Activated CD8-positive, alpha-beta memory T cell treated with anti-CD3 and anti-CD28 coated beads, Interleukin-2, amount 50 U/mL, for 24 hours (primary cell): ENCODE results near the gene LARP1.
"Not testable (repeated sequence)": the region's sequence is repeated elsewhere in the genome, so short reads cannot be mapped to it uniquely, and the experiment has no call there.

Source experiments
- DNase-seq: peaks from one replicate; pipeline ENCODE4 v3.0.0-alpha.2; 2020; ENCODE audit errors: extremely low read depth

LARP1 gene

DNA sequence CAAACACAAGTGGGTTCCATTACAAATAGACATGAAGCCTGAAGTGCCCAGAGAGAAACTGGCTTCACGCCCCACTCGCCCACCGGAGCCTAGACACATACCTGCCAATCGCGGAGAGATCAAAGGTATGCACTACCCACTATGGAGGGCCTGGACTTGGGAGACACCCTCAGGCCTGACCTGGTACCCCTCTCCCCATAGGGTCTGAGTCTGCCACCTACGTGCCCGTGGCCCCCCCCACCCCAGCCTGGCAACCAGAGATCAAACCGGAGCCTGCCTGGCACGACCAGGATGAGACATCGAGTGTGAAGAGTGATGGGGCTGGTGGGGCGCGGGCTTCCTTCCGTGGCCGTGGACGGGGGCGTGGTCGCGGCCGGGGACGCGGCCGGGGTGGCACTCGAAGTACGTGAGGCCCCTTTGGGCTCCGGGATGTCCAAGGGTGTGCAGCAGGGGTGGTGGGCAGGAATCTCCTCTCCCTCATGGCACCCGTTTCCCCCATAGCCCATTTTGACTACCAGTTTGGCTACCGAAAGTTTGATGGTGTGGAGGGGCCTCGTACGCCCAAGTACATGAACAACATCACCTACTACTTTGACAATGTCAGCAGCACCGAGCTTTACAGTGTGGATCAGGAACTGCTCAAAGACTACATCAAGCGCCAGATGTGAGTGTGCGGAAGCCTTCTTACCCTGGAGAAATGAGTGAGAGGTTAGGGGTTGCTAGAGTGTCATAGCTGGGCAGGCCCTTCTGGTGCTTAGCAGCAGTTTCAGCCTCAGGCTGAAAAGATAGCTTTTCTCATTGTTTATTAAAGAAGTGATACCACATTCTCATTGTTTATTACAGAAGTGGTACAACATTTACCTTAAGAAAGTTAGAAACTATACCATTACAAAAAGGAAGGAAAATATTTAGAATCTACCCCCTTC, 38.7 kb downstream of the LARP1 start:
- DNase-seq, result no peak

DNA sequence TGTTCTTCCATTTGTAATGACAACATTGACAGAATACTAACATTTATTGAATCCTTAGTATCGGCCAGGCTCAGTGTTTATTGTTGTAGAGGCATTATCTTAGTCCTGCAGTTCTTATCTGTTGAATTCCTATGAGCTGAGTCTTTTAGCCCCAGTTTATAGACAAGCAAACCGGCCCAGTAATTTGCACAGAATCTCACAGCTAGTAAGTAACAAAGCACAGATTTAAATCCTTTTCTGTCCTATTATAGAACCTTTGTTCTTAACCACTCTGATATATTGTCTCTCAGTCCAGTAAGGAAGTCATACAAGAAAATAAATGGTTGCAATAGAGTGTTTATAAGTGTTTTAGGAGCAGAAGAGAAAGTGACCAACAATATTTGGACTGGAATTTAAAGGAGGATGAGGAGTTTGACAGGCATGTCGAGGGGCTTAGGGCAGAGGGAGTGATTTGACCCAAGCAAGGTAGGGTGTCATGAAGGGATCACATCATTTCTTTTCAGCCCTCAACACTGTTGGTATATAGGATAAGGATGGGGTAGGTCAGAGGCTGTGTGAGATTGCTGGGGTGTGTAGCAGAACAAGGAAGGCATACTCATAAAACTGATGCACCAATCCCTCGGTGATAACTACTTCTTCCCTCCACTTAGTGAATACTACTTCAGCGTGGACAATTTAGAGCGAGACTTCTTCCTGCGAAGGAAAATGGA, 39.5 kb downstream of the LARP1 start:
- no peak for DNase-seq

- no peak for DNase-seq
Measured at GRCh38 chr5:154795235-154795596, 40.0 kb downstream of the LARP1 start.

DNA sequence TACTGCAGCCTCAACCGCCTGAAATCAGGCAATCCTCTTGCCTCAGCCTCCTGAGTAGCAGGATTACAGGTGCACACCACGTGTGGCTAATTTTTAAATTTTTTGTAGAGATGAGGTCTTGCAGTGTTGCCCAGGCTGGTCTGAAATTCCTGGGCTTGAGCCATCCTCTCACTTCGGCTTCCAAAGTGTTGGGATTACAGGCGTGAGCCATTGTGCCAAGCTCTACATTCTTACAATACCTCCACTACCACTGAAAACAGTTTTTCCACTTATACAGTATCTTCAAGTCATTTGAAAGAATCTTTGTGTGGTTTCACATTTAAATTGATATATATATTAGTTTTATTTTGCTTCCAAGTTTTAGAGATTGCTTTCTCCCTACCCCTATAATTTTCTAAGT, 42.6 kb downstream of the LARP1 start:
- no peak for DNase-seq

- DNase-seq, result no peak
Measured at GRCh38 chr5:154800582-154800981, 45.4 kb downstream of the LARP1 start.

GRCh38 chr5:154801083-154801482, 45.9 kb downstream of the LARP1 start:
- DNase-seq, result no peak

GRCh38 chr5:154802050-154802449, 46.9 kb downstream of the LARP1 start:
- DNase-seq, result no peak

DNA sequence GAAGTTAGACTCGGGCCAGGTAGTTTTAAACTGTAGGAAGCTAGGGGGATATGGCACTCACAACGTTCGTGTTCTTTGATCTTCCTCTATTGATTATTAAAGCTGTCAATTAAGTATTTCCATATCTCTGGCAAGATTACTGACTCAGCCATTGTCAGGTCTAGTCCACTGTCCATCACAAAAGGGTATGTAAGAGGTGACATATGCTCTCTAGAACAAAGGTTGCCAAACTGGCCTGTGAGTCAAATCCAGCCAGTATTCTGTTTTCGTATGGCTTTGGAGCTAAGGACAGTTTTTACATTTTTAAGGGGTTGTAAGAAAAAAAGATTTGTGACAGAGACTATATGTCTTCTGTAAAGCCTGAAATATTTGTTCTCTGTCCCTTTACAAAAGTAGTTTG, 51.0 kb downstream of the LARP1 start:
- DNase-seq, result no peak

DNA sequence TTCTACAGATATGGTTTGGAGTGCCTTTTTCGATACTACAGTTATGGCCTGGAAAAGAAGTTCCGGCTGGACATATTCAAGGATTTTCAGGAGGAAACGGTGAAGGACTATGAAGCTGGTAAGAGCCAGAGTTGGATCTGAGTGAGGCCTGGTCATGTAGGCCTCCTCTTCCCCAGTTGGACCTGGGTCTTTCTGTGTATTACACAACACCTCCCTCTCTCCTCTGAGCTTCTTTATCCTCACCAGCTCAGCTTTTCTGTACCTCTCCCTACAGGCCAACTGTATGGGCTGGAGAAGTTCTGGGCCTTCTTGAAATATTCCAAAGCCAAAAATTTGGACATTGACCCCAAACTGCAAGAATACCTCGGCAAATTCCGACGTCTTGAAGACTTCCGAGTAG, 56.1 kb downstream of the LARP1 start:
- no peak for DNase-seq

- no peak for DNase-seq
Measured at GRCh38 chr5:154811653-154812465, 56.7 kb downstream of the LARP1 start.

- DNase-seq, result no peak
Measured at GRCh38 chr5:154813158-154813557, 58.0 kb downstream of the LARP1 start.

GRCh38 chr5:154813736-154814135, 58.6 kb downstream of the LARP1 start:
- no peak for DNase-seq

DNA sequence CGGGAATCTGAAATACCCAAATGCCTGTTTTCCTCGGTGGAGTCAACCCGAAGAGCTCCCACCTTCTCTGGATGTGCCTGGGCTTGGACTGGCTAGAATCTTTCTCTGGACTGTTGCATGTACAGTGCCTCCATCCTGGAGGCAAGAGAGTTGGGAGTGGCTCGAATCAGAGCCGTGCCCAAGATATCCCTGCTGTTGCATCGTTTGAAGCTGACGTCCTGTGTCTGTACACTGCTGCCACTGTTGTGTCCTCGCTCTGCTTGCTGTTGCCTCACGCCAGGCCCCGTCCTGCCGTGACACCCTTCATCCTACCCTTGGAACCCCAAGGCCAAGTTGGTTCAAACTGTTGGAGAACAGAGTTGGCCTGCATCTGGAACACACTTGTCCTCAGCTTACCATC, 59.8 kb downstream of the LARP1 start:
- no peak for DNase-seq

GRCh38 chr5:154815684-154816247, 60.6 kb downstream of the LARP1 start:
- no peak for DNase-seq

DNA sequence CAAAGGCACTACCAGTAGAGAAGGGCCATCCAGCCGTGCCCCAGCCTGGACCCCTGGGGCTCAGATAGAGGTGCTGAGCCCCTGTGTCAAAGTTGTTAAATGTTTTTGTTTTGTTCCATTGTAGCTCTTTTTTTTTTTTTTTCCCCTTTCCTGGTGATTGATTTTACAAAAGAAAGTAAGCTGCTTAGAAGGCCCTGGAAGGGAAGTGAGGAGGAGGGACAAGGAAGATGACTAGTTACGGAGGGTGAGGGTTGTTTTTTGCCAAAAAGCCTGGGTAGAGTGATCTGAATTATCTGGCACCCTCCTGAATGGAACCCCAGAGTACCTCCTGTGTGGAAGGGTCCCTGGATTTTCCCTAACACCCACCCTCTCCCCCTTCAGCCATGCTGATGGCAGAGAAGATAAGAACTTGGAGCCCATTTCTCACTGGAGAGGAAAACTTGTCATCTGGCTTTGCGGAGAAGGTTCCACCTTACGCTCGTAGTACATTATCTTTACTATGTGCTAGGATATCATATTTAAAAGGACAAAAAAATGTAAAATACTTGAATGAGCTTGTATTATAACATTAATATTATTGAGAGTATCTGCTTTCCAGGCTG, 61.8 kb downstream of the LARP1 start:
- DNase-seq, result no peak

- DNase-seq, result no peak
Measured at GRCh38 chr5:154817815-154818214, 62.6 kb downstream of the LARP1 start.

- no peak for DNase-seq
Measured at GRCh38 chr5:154818471-154819116, 63.4 kb downstream of the LARP1 start.

- DNase-seq, result no peak
Measured at GRCh38 chr5:154819546-154819945, 64.4 kb downstream of the LARP1 start.

- DNase-seq, result no peak
Measured at GRCh38 chr5:154820383-154820782, 65.2 kb downstream of the LARP1 start.

- DNase-seq, result not testable (repeated sequence)
Measured at GRCh38 chr5:154822896-154823295, 67.7 kb downstream of the LARP1 start.

DNA sequence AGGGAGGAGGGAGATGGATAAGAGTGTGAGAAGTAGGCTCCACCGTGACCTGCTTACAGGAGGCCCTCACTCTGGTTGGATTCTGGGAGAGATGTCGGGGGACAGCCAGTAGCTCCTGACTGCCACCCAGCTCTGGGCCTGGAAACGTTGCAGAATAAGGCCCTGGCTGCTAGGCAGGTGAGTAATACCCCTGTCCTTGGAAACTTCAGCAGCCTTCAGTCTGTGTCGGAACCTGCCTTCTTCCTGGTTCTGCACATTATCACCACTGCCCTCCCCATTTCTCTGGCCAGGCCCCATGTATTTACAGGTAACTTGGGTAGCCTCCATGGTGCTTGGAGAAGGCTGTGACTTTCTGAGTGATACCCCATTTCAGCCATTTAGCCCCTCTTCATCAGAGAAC, 68.4 kb downstream of the LARP1 start:
- DNase-seq, result no peak
